Measurements from ENCODE around the gene COBL.
"Not testable (repeated sequence)": the region's sequence is repeated elsewhere in the genome, so short reads cannot be mapped to it uniquely, and the experiment has no call there.

COBL gene

GRCh38 chr7:50990214-50990613 lies 326.4 kb downstream of the COBL start:
- not testable (repeated sequence) for DNase-seq (ENCODE audit: low spot score)

- no peak for DNase-seq (ENCODE audit: low spot score)
These were observed 327.6 kb downstream of the COBL start for GRCh38 chr7:50988988-50989387.

- DNase-seq (ENCODE audit: low spot score) = no peak
These were observed 328.1 kb downstream of the COBL start for GRCh38 chr7:50988465-50988864.

GRCh38 chr7:50985096-50985495 lies 331.5 kb downstream of the COBL start:
- DNase-seq (ENCODE audit: low spot score) = no peak

DNA sequence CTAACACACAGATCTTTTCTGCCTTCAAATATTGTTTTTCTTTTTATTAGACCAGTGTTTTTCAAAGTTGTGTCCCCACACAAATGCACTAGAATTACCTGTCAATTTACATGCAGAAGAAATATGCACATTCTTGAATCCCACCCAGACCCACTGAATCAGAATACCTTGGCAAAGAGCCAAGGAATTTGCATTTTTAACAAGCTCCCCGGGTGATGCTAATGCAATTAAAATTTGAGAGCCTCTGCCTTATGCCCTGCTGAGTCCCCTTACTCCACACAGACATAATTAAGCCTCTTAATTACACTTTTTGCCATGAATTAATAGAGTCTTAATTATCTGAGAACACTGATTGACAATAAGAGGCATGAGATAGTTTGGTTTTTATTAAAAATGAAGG lies 332.8 kb downstream of the COBL start:
- DNase-seq (ENCODE audit: low spot score) = no peak

GRCh38 chr7:50982626-50983025 lies 334.0 kb downstream of the COBL start:
- no peak for DNase-seq (ENCODE audit: low spot score)

- no peak for DNase-seq (ENCODE audit: low spot score)
These were observed 334.9 kb downstream of the COBL start for GRCh38 chr7:50981743-50982142.

DNA sequence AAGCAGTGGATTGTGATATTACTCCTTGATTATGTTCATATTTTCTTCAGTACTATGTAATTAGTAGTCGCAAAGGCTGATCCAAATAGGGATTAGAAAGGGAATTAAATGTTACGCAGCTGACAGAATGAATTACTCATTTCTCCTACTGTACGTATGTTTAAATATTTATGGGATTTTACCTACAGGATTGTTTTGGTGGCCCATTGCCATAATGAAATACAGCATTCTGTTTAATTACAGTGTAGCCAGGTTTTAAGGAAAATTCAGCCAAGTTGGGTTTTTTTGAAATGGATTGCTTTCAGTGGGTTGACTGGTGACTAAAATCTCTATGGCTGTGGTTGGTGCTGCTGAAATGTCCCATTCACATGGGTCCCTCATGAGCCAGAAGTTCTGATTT lies 336.2 kb downstream of the COBL start:
- DNase-seq (ENCODE audit: low spot score) = no peak

- no peak for DNase-seq (ENCODE audit: low spot score)
These were observed 337.9 kb downstream of the COBL start for GRCh38 chr7:50978633-50979215.

DNA sequence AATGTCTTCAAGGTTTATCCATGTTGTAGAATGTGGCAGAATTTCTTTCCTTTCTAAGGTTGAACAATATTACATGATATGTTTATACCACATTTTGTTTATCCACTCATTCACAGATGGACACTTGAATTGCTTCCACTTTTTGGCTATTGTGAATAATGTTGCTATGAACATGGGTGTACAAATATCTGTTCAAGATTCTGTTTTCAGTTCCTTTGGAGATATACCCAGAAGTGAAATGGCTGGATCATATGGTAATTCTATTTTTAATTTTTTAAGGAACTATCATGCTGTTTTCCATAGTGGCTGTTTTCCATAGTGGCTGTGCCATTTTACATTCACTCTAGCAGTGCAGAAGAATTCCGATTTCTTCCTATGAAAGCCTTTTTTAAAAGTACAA lies 339.2 kb downstream of the COBL start:
- no peak for DNase-seq (ENCODE audit: low spot score)

DNA sequence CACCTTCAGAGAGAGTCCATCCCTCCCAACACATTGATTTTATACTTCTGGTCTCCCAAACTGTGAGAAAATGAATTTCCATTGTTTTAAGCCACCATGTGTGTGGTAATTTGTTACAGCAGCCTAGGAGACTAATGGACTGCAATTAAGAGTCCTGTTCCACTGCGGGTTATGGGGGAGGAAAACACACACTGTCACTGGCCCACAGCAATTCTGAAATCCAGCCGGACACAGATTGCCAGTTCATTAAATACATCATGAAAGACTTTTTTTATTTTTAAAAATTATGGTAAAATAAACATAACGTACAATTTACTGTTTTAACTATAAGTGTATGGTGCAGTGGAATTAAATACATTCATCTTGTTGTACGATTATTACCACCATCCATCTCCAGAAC lies 340.5 kb downstream of the COBL start:
- no peak for DNase-seq (ENCODE audit: low spot score)

DNA sequence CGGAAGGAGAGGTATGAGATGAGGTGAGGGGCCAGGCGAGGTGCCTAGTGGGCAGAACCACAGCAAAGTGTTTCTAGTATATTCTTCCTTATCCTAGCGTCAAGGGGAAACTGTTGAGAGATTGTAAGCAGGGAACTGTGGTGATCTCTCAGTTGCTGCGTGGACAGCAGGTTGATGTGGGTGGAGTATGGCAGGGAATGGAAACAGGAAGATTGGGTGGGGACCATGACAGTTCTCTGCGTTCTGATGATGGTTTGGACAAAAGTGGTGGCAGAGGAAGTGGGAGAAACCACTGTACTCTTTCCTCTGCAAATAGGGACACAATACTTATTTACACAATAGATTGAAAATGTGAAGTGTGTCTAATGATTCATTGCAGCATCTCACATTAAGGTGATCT lies 342.4 kb downstream of the COBL start:
- no peak for DNase-seq (ENCODE audit: low spot score)

GRCh38 chr7:50973814-50974213 lies 342.8 kb downstream of the COBL start:
- no peak for DNase-seq (ENCODE audit: low spot score)

- no peak for DNase-seq (ENCODE audit: low spot score)
These were observed 346.5 kb downstream of the COBL start for GRCh38 chr7:50970092-50970491.

Measured in activated CD4-positive, alpha-beta T cell treated with anti-CD3 and anti-CD28 coated beads, Interleukin-2, Interleukin-4, amounts not matched to agents 100 ng/mL and 50 ng/mL, durations not matched to agents 16 hours and 8 hours (primary cell).